Measurements from ENCODE around the gene SLC25A30.

The SLC25A30 gene

GRCh38 chr13:45415112-45415511 is 3.1 kb downstream of the SLC25A30 start:
- no peaks in the 10 kb centered on the region for H3K79me2 ChIP-seq (ENCODE audit: insufficient read depth, low read length)
- no peak overlapping the region for H3K4me2 ChIP-seq (ENCODE audit: low read length)
- H3K27me3 ChIP-seq (ENCODE audit: insufficient read depth, low read length): no peaks in the 10 kb centered on the region
- H3K9ac ChIP-seq (ENCODE audit: low read length): no peak overlapping the region
- H2AFZ ChIP-seq (ENCODE audit: low read length): no peak overlapping the region
- TF ChIP-seq, protein P1, sequence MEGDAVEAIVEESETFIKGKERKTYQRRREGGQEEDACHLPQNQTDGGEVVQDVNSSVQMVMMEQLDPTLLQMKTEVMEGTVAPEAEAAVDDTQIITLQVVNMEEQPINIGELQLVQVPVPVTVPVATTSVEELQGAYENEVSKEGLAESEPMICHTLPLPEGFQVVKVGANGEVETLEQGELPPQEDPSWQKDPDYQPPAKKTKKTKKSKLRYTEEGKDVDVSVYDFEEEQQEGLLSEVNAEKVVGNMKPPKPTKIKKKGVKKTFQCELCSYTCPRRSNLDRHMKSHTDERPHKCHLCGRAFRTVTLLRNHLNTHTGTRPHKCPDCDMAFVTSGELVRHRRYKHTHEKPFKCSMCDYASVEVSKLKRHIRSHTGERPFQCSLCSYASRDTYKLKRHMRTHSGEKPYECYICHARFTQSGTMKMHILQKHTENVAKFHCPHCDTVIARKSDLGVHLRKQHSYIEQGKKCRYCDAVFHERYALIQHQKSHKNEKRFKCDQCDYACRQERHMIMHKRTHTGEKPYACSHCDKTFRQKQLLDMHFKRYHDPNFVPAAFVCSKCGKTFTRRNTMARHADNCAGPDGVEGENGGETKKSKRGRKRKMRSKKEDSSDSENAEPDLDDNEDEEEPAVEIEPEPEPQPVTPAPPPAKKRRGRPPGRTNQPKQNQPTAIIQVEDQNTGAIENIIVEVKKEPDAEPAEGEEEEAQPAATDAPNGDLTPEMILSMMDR (IDR thresholded peaks at IDR 0.05; ENCODE audit: low read length): no peak
- TF ChIP-seq EZH2 (IDR thresholded peaks at IDR 0.05; ENCODE audit: borderline replicate concordance, low read length): no peak
- H3K4me3 ChIP-seq (ENCODE audit: low read depth, low read length, poor library complexity, severe bottlenecking): no peak overlapping the region
- no peaks in the 10 kb centered on the region for H3K9me2 ChIP-seq (ENCODE audit: low read depth, low read length)
- no peaks in the 10 kb centered on the region for H3F3A ChIP-seq (ENCODE audit: insufficient read depth, low read length)
- no peaks in the 10 kb centered on the region for H4K20me1 ChIP-seq (ENCODE audit: insufficient read depth, low read length)
- peaks cover 22% of the 10 kb centered on the region for H3K4me1 ChIP-seq (ENCODE audit: insufficient read depth, low read length, severe bottlenecking)
- no peaks in the 10 kb centered on the region; the same call in 1 of the 2 replicates for H3K36me3 ChIP-seq (ENCODE audit: insufficient read depth, low read length)
- no peak overlapping the region for H3K27ac ChIP-seq (ENCODE audit: low read depth, low read length, poor library complexity, severe bottlenecking)
- no peaks in the 10 kb centered on the region for H3K9me3 ChIP-seq (ENCODE audit: low read length)

DNA sequence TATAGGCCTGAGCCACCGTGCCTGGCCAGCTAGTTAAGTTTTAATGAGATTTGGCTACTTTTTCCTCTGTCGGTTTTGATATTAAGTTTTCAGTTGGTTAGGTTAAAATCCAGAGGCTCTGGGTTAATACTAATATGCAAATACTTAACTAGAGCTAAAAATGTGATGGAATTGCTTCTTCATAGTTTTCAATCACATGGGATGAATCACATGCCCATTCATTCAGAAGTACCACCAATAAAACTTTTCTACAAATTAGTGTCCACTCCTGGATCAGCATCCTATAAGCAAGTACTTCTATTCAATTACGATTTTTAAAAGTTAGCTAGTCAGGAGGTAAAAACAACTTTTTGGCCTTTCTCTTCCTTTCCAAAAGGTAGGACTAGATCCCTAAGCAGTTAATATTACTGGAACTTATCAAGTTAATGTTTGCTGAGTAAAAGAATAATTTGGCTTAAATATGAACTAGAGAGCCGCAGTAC is 4.3 kb downstream of the SLC25A30 start:
- Histone ChIP-seq H3K4me3 (ENCODE audit: low read depth, low read length, poor library complexity, severe bottlenecking) (no peak overlapping the region), H3K4me2 (ENCODE audit: low read length) (no peak overlapping the region)

GRCh38 chr13:45412274-45413049 is 5.7 kb downstream of the SLC25A30 start:
- Histone ChIP-seq H2AFZ (ENCODE audit: low read length) (no peak overlapping the region), H3K27ac (ENCODE audit: low read depth, low read length, poor library complexity, severe bottlenecking) (no peak overlapping the region), H3K9me3 (ENCODE audit: low read length) (no peaks in the 10 kb centered on the region), H3K79me2 (ENCODE audit: insufficient read depth, low read length) (no peaks in the 10 kb centered on the region), H3K27me3 (ENCODE audit: insufficient read depth, low read length) (no peaks in the 10 kb centered on the region), H4K20me1 (ENCODE audit: insufficient read depth, low read length) (no peaks in the 10 kb centered on the region), H3F3A (ENCODE audit: insufficient read depth, low read length) (no peaks in the 10 kb centered on the region), H3K9ac (ENCODE audit: low read length) (no peak overlapping the region), H3K36me3 (ENCODE audit: insufficient read depth, low read length) (no peaks in the 10 kb centered on the region; the same call in 1 of the 2 replicates), H3K4me3 (ENCODE audit: low read depth, low read length, poor library complexity, severe bottlenecking) (no peak overlapping the region), H3K4me2 (ENCODE audit: low read length) (no peak overlapping the region), H3K4me1 (ENCODE audit: insufficient read depth, low read length, severe bottlenecking) (peaks cover 12% of the 10 kb centered on the region), H3K9me2 (ENCODE audit: low read depth, low read length) (no peaks in the 10 kb centered on the region)
- TF ChIP-seq, protein P1 (IDR thresholded peaks at IDR 0.05; ENCODE audit: low read length): no peak
- no peak for TF ChIP-seq EZH2 (IDR thresholded peaks at IDR 0.05; ENCODE audit: borderline replicate concordance, low read length)

More for the DNA sequence above, 4.3 kb downstream of the SLC25A30 start:
- Histone ChIP-seq H3K36me3 (ENCODE audit: insufficient read depth, low read length) (no peaks in the 10 kb centered on the region; the same call in 1 of the 2 replicates), H3K27me3 (ENCODE audit: insufficient read depth, low read length) (no peaks in the 10 kb centered on the region), H3K4me1 (ENCODE audit: insufficient read depth, low read length, severe bottlenecking) (peaks cover 22% of the 10 kb centered on the region), H3K9me2 (ENCODE audit: low read depth, low read length) (no peaks in the 10 kb centered on the region), H3K9me3 (ENCODE audit: low read length) (no peaks in the 10 kb centered on the region), H3K27ac (ENCODE audit: low read depth, low read length, poor library complexity, severe bottlenecking) (no peak overlapping the region), H2AFZ (ENCODE audit: low read length) (no peak overlapping the region), H3F3A (ENCODE audit: insufficient read depth, low read length) (no peaks in the 10 kb centered on the region), H3K9ac (ENCODE audit: low read length) (no peak overlapping the region), H3K79me2 (ENCODE audit: insufficient read depth, low read length) (no peaks in the 10 kb centered on the region), H4K20me1 (ENCODE audit: insufficient read depth, low read length) (no peaks in the 10 kb centered on the region)
- TF ChIP-seq EZH2 (IDR thresholded peaks at IDR 0.05; ENCODE audit: borderline replicate concordance, low read length): no peak
- TF ChIP-seq, protein P1 (IDR thresholded peaks at IDR 0.05; ENCODE audit: low read length): no peak

Data from OCI-LY1 (cell line).